HTR-8/SVneo (cell line): Measurements from ENCODE around the gene BCL2L12.

Experiments
- DNase-seq: peaks from one replicate; pipeline ENCODE4 v3.0.0; 2011; ENCODE audit warnings: low spot score, mixed read lengths; ENCODE audit not compliant: insufficient read length
- FAIRE-seq: peaks from 2 replicates; lab custom pipeline; 2011; peaks lifted over from hg19 to GRCh38; lab: Jason Lieb, UNC

Gene BCL2L12

GRCh38 chr19:49660338-49660961 lies 5.3 kb upstream of the BCL2L12 start:
- no peak for DNase-seq
- no peak for FAIRE-seq

GRCh38 chr19:49662011-49662410 lies 3.7 kb upstream of the BCL2L12 start:
- no peak for FAIRE-seq

GRCh38 chr19:49663224-49663623 lies 2.5 kb upstream of the BCL2L12 start:
- FAIRE-seq: no peak
- no peak for DNase-seq

More at GRCh38 chr19:49662011-49662410, 3.7 kb upstream of the BCL2L12 start:
- no peak for DNase-seq

GRCh38 chr19:49664171-49665035 lies 1.3 kb upstream of the BCL2L12 start:
- FAIRE-seq: peak; percentile 78
- DNase-seq: peak; percentile 81

- no peak for FAIRE-seq
Observed at GRCh38 chr19:49665036-49665350, 740 bp upstream of the BCL2L12 start.

GRCh38 chr19:49666120-49666444 lies 349 bp downstream of the BCL2L12 start:
- DNase-seq (no peak), FAIRE-seq (no peak)

More at GRCh38 chr19:49665036-49665350, 740 bp upstream of the BCL2L12 start:
- no peak for DNase-seq

DNA sequence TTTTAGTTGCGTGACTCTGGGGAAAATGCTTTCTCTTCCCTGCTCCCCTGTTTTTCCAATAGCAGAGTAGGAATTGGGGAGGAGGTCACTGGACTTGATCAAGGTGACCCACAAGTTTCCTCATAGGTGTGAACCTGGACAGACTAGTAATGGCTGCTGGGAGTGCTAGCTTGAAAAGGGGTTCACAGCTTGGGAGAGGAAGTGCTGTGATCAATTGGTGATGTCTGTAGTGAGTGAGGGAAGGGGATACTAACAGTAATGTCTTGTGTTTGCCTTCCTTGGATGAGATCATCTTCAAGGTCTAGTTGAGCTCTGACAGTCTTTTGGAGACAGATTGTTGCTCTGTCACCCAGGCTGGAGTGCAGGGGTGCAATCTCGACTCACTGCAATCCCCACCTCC lies 1.7 kb downstream of the BCL2L12 start:
- no peak for DNase-seq
- no peak for FAIRE-seq

GRCh38 chr19:49669516-49669915 lies 3.8 kb downstream of the BCL2L12 start:
- FAIRE-seq (no peak), DNase-seq (no peak)

DNA sequence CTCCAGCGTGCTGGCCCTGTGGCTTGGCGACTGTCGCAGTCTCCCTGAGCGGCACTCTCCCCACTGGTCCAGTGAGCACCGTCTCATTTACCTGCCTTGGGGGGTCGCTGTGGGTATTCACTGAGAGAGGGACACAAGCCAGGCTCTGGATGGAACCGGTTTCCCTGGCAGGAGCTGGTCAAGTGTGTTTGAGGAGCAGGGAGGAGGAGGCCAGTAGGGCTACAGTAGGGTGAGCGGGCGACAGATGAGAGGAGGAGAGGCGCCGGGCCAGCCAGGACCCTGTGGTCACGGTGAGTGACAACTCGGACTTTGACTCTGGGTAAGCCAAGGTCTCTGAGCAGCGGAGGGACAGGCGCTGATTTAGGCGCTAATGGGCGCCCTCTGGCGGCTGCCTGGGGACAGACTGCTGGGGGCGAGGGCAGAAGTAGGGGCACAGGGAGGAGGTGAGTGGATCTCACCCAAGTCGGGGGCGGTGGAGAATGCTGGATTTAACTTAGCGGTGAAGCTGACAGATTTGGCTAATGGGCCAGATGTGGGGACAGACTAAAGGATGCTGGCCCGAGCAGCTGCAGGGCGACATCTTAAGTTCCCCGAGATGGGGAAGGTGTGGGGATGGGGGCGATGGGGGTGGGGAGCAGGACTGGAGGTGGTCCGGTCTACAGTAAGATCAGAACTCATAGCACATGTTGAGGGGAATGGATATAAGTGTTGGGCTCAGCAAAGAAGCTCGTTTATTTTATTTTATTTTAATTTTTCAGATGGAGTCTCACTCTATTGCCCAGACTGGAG lies 6.6 kb downstream of the BCL2L12 start:
- DNase-seq: peak; percentile 82
- peak; percentile 51 for FAIRE-seq

DNA sequence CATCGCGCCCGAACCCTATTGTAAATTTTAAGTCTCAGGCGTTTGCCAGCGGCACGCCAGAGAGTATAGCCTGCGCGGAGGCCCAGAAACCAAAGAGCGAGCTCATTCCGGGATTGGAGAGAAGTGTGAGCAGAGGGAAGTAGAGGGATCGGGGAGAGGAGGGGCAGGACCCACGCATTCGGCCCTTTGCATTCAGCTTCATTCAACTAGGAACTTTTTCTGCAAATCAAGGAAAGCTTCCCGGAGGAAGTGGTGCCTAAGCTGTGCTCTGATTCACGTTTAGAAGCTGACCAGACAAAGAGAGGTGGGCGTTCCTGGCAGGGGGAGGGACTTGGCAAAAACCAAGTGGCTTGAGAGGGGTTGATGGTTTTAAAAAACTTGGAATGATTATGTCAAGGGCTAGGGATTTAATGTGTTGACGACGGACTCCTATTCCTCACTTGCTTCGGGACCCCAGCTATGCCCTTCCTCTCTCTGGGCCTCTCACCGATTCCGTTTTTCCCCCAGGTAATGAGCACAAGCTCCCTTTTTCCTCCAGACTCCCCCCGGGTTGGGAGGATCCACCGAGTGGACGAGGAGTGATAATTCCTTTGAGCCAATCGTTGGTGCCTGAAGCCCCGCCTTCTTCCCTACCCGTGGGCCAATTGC lies 10.5 kb downstream of the BCL2L12 start:
- peak; percentile 97 for DNase-seq
- peak; percentile 9 for FAIRE-seq

DNA sequence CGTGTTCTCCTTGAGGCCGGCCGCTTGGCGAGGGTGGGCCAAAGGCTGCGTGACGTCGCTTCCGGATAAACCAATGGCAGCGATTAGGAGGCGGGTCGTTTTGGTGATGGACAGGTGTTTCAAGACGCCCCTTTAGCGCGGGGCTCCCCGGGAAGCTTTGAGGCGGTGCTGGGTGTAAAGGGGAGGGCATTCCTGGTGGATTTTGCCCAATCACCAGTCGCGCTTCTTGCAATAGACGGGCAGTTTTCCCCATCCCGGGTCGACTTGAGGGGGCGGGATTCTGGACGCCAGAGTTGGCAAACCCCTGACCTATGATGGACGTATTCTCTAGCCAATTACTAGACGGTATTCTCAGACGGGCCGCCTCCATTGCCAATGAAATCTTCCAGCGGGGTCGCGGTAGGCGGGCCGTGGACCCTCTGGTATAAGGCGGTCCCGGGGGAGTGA lies 11.1 kb downstream of the BCL2L12 start:
- DNase-seq: peak; percentile 97
- peak; percentile 95 for FAIRE-seq

GRCh38 chr19:49677231-49677900 lies 11.6 kb downstream of the BCL2L12 start, which contains the start of gene PRMT1:
Gene PRMT1, plus strand, starts transcription at chr19:49677271. Its CDS starts 10 bp downstream, at chr19:49677281.
- no peak for FAIRE-seq
- DNase-seq: no peak

GRCh38 chr19:49677901-49678674 lies 12.4 kb downstream of the BCL2L12 start:
- DNase-seq (peak; percentile 75), FAIRE-seq (no peak)

DNA sequence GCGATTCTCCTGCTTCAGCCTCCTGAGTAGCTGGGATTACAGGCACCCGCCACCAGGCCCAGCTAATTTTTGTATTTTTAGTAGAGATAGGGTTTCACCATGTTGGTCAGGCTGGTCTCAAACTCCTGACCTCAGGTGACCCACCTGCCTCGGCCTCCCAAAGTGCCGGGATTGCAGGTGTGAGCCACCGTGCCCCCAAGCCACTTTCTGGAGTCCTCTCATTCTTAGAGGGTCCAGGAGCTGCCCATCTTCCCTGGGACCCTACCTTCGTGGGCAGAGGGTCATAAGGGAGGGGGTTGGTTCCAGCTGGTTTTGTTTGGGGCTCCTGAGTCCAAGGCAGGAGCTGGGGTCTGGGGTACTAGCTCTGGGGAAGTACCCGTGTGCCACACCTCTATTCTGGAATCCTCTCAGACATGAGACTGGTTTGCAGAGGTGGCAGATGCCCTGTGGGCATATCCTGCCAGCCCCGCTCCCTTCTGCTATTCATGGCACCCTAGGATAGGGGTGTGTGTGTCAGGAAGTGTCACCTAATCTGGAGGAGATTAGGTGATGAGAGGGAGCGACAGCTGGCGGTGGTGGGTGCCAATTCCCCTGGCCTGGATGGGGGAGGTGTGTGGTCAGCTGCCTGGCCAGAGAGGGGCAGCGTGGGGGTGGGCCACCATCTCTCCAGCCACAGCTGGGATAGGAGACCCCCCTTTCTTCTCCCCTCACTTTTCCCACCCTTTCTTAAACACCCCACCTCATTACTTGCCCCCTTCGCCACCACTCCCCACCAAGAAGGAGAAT lies 13.4 kb downstream of the BCL2L12 start:
- DNase-seq: no peak
- FAIRE-seq: no peak

- no peak for FAIRE-seq
- no peak for DNase-seq
Observed at GRCh38 chr19:49679771-49680413, 14.2 kb downstream of the BCL2L12 start.

DNA sequence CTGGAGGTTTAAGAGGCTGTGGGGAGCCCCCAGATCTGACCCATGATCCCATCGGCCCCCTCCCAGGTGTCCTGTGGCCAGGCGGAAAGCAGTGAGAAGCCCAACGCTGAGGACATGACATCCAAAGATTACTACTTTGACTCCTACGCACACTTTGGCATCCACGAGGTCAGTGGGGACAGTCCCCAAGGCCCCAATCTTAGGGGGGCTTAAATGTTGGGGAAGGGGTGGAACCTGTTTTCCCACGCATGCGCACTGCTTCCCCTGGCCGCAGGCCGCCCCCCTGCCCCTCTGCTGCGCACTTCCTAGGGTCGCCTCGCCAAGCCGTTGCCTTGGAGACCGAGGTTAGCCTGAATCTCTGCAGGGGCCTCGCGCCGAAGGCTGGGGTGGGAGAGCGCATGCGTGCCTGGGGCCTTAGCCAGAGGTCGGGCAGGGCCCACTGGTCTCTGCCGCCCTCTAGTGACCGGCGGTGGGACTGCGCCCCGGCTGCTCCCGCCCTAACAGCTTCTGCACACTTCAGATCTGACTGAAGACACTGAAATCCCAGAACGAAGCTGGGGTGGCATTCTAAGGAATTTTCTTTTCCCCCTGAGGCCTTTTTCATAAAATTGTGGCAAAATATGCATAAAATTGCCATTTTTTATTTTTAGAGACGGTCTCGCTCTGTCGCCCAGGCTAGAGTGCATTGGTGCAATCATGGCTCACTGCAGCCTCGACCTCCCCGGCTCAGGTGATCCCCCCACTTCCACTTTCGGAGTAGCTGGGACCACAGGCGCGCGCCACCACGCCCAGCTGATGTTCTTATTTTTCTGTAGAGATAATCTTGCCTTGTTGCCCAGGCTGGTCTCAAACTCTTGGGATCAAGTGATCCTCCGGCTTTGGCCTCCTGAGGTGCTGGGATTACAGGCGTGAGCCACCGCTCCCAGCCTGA lies 15.0 kb downstream of the BCL2L12 start:
- FAIRE-seq (peak; percentile 26), DNase-seq (peak; percentile 92)

GRCh38 chr19:49681830-49682229 lies 16.1 kb downstream of the BCL2L12 start:
- FAIRE-seq: no peak
- no peak for DNase-seq
